ENCODE results near the gene PDE6A. TPM values are rescaled to one million over a fixed set of nuclear protein-coding genes. Genes with fewer than 3 reads are reported as not detected.
"Not testable (repeated sequence)": the region's sequence is repeated elsewhere in the genome, so short reads cannot be mapped to it uniquely, and the experiment has no call there.

PDE6A gene
- total RNA-seq, 1 experiment from 2014 or later: not detected

GRCh38 chr5:149881069-149881622 is 63.4 kb downstream of the PDE6A start:
- Mint-ChIP-seq H3K36me3 (ENCODE audit: insufficient read depth in 1 of 3, low read depth in 3 of 3) (no peaks in the 10 kb centered on the region), H3K27me3 (ENCODE audit: low read depth) (no peaks in the 10 kb centered on the region), H3K4me1 (peaks cover 3 to 4% of the 10 kb centered on the region in 2 experiments; a peak in 3 of 4 replicates), H3K27ac (no peak overlapping the region), H3K4me3 (no peak overlapping the region), H3K9me3 (no peaks in the 10 kb centered on the region; a peak in 2 of 5 replicates)
- Histone ChIP-seq H2BK20ac (ENCODE audit: low read depth, low read length, poor library complexity, severe bottlenecking) (no peak overlapping the region), H3K27me3 (ENCODE audit: insufficient read depth, low read length) (no peaks in the 10 kb centered on the region), H3T11ph (ENCODE audit: low read length) (no peak overlapping the region), H3K23me2 (ENCODE audit: insufficient read length, low read depth, low read length, poor library complexity, severe bottlenecking) (no peaks in the 10 kb centered on the region), H3K79me2 (ENCODE audit: insufficient read depth, low read length) (no peaks in the 10 kb centered on the region), H3K79me1 (ENCODE audit: insufficient read depth, low read depth, low read length, poor library complexity, severe bottlenecking) (no peaks in the 10 kb centered on the region), H3K4ac (ENCODE audit: low read depth, low read length) (no peak overlapping the region), H2BK5ac (ENCODE audit: insufficient read length, low read length) (no peak overlapping the region), H3K56ac (ENCODE audit: insufficient read length, low read depth, low read length) (no peak overlapping the region), H3K27ac (ENCODE audit: insufficient read length, low read depth, low read length) (no peak overlapping the region), H2BK120ac (ENCODE audit: low read depth, low read length, poor library complexity, severe bottlenecking) (no peak overlapping the region), H3K9ac (ENCODE audit: extremely low read depth, insufficient read length, low read length) (no peak overlapping the region), H4K20me1 (ENCODE audit: control insufficient read depth, insufficient read depth, insufficient read length) (no peaks in the 10 kb centered on the region), H4K91ac (ENCODE audit: insufficient read length, low read depth, low read length) (no peak overlapping the region), H2BK15ac (ENCODE audit: low read depth, low read length) (no peak overlapping the region), H4K5ac (ENCODE audit: insufficient read length, low read depth, low read length) (no peak overlapping the region), H3K18ac (ENCODE audit: insufficient read length, low read depth, low read length) (no peak overlapping the region), H3K4me2 (ENCODE audit: insufficient read depth, insufficient read length, low read length) (no peak overlapping the region), H2BK12ac (ENCODE audit: insufficient read length, low read depth, low read length) (no peak overlapping the region), H3K9me3 (ENCODE audit: control insufficient read depth, low read depth, low read length) (no peaks in the 10 kb centered on the region), H3K14ac (ENCODE audit: insufficient read depth, low read length) (no peak overlapping the region), H2AK5ac (ENCODE audit: insufficient read length, low read length) (no peak overlapping the region), H2AFZ (ENCODE audit: low read length) (no peak overlapping the region), H3K4me1 (ENCODE audit: insufficient read depth, low read length) (no peaks in the 10 kb centered on the region), H4K8ac (replicated peaks; ENCODE audit: insufficient read length, low read depth, low read length) (no peak overlapping the region), H3K23ac (ENCODE audit: insufficient read length, low read depth, low read length) (no peak overlapping the region)
- TF ChIP-seq CTCF (conservative IDR thresholded peaks at IDR 0.05): no peak
- WGBS (ENCODE audit: extremely low coverage, insufficient read length, low lambda C conversion rate): no CpG with 5 or more reads among the region's 4 CpGs
- DNase-seq: no peak

- not testable (repeated sequence) for H3K4me1 Mint-ChIP-seq; H3K4me3 Mint-ChIP-seq; H2BK20ac ChIP-seq (ENCODE audit: low read depth, low read length, poor library complexity, severe bottlenecking); H4K20me1 ChIP-seq (ENCODE audit: control insufficient read depth, insufficient read depth, insufficient read length); H3K4ac ChIP-seq (ENCODE audit: low read depth, low read length); H3K23me2 ChIP-seq (ENCODE audit: insufficient read length, low read depth, low read length, poor library complexity, severe bottlenecking); H3K27me3 Mint-ChIP-seq (ENCODE audit: low read depth); H3K23ac ChIP-seq (ENCODE audit: insufficient read length, low read depth, low read length); H4K91ac ChIP-seq (ENCODE audit: insufficient read length, low read depth, low read length); H3K56ac ChIP-seq (ENCODE audit: insufficient read length, low read depth, low read length); H4K8ac ChIP-seq (replicated peaks; ENCODE audit: insufficient read length, low read depth, low read length); H2BK12ac ChIP-seq (ENCODE audit: insufficient read length, low read depth, low read length); H3K4me1 ChIP-seq (ENCODE audit: insufficient read depth, low read length); H3K9me3 ChIP-seq (ENCODE audit: control insufficient read depth, low read depth, low read length); H3K18ac ChIP-seq (ENCODE audit: insufficient read length, low read depth, low read length); H3K9me3 Mint-ChIP-seq; H4K5ac ChIP-seq (ENCODE audit: insufficient read length, low read depth, low read length); H2BK15ac ChIP-seq (ENCODE audit: low read depth, low read length); H3K14ac ChIP-seq (ENCODE audit: insufficient read depth, low read length); H3K27ac Mint-ChIP-seq; H2AK5ac ChIP-seq (ENCODE audit: insufficient read length, low read length); H3K79me1 ChIP-seq (ENCODE audit: insufficient read depth, low read depth, low read length, poor library complexity, severe bottlenecking); H2BK120ac ChIP-seq (ENCODE audit: low read depth, low read length, poor library complexity, severe bottlenecking); DNase-seq; H3T11ph ChIP-seq (ENCODE audit: low read length); H3K36me3 Mint-ChIP-seq (ENCODE audit: insufficient read depth in 1 of 3, low read depth in 3 of 3); H2BK5ac ChIP-seq (ENCODE audit: insufficient read length, low read length); H3K27me3 ChIP-seq (ENCODE audit: insufficient read depth, low read length); H3K79me2 ChIP-seq (ENCODE audit: insufficient read depth, low read length); H3K27ac ChIP-seq (ENCODE audit: insufficient read length, low read depth, low read length); H3K4me2 ChIP-seq (ENCODE audit: insufficient read depth, insufficient read length, low read length); H2AFZ ChIP-seq (ENCODE audit: low read length); H3K9ac ChIP-seq (ENCODE audit: extremely low read depth, insufficient read length, low read length)
- WGBS (ENCODE audit: extremely low coverage, insufficient read length, low lambda C conversion rate): no CpG with 5 or more reads among the region's 2 CpGs
These were observed 65.0 kb downstream of the PDE6A start for GRCh38 chr5:149879593-149879992.
